Measurements from ENCODE around the gene PSKH1.
"Not testable (repeated sequence)": the region's sequence is repeated elsewhere in the genome, so short reads cannot be mapped to it uniquely, and the experiment has no call there.

PSKH1 gene

DNA sequence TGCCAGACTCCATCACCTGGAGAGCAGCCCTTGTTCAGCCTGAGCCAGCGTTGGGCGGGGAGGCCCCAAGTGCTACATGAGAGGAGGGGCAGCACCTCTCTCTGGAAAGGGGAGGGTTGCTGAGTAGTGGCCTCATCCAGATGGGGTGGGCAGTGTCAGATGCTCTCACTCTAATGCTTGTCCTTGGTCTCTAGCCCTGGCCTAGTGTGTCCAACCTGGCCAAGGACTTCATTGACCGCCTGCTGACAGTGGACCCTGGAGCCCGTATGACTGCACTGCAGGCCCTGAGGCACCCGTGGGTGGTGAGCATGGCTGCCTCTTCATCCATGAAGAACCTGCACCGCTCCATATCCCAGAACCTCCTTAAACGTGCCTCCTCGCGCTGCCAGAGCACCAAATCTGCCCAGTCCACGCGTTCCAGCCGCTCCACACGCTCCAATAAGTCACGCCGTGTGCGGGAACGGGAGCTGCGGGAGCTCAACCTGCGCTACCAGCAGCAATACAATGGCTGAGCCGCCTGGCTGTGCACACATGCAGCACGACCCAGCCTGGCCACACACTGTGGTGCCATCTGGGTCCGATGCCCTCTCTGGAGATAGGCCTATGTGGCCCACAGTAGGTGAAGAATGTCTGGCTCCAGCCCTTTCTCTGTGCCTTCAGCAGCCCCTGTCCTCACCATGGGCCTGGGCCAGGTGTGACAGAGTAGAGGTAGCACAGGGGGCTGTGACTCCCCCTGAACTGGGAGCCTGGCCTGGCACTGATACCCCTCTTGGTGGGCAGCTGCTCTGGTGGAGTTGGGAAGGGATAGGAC, 34.3 kb downstream of the PSKH1 start:
- no peak for DNase-seq

DNA sequence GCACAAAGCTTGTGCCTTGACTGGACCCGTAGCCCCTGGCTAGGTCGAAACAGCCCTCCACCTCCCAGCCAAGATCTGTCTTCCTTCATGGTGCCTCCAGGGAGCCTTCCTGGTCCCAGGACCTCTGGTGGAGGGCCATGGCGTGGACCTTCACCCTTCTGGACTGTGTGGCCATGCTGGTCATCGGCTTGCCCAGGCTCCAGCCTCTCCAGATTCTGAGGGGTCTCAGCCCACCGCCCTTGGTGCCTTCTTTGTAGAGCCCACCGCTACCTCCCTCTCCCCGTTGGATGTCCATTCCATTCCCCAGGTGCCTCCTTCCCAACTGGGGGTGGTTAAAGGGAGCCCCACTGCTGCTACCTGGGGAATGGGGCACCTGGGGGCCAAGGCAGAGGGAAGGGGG, 35.1 kb downstream of the PSKH1 start:
- DNase-seq, result no peak

DNA sequence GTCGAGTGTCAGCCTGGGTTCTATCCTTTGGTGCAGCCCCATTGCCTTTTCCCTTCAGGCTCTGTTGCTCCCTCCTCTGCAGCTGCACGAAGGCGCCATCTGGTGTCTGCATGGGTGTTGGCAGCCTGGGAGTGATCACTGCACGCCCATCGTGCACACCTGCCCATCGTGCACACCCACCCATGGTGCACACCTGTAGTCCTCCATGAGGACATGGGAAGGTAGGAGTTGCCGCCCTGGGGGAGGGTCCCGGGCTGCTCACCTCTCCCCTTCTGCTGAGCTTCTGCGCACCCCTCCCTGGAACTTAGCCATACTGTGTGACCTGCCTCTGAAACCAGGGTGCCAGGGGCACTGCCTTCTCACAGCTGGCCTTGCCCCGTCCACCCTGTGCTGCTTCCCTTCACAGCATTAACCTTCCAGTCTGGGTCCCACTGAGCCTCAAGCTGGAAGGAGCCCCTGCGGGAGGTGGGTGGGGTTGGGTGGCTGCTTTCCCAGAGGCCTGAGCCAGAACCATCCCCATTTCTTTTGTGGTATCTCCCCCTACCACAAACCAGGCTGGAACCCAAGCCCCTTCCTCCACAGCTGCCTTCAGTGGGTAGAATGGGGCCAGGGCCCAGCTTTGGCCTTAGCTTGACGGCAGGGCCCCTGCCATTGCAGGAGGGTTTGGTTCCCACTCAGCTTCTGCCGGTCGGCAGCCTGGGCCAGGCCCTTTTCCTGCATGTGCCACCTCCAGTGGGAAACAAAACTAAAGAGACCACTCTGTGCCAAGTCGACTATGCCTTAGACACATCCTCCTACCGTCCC, 35.7 kb downstream of the PSKH1 start:
- DNase-seq, result no peak

DNA sequence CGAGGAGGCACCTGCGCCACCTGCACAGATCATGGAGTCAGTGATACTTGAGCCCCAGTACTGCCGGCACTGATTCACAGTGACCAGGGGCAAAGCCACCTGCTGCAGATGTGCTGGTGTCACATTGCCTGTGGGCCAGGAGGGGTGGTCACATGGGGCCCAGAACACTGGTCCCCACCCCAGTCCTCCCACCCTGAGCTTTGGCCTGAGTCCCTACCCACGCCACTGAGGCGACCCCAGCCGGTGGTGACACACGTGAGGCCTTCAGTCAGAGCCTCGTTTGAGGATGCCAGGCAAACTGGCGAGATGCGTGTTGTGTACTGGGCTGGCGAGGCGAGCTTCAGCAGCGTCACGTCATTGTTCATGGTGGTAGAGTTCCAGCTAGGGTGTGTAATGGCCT, 37.1 kb downstream of the PSKH1 start:
- DNase-seq, result no peak

DNA sequence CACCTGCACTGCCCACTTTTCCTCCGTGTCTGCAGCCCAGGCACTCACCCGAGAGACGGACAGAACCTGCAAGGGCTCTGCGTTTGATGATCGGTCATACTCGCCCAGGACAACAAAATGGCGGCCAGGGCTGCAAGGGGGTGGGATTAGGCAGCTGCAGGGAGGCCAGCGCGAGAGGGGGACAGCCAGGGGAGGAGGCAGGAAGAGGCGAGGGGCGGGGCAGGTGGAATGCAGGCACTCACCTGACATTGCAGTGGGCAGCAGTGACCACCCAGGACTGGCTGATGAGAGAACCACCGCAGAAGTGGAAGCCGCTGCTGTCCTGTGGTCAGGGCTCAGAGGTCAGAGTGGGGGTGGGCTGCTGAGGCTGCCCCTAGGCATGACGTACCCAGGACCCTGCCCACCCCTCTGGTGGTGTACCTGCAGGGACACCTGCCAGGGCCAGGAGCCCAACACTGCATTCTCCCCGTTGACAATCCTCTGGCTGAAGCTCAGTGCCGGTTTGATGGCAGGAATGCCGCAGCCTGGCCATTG, 37.7 kb downstream of the PSKH1 start:
- no peak for DNase-seq

DNA sequence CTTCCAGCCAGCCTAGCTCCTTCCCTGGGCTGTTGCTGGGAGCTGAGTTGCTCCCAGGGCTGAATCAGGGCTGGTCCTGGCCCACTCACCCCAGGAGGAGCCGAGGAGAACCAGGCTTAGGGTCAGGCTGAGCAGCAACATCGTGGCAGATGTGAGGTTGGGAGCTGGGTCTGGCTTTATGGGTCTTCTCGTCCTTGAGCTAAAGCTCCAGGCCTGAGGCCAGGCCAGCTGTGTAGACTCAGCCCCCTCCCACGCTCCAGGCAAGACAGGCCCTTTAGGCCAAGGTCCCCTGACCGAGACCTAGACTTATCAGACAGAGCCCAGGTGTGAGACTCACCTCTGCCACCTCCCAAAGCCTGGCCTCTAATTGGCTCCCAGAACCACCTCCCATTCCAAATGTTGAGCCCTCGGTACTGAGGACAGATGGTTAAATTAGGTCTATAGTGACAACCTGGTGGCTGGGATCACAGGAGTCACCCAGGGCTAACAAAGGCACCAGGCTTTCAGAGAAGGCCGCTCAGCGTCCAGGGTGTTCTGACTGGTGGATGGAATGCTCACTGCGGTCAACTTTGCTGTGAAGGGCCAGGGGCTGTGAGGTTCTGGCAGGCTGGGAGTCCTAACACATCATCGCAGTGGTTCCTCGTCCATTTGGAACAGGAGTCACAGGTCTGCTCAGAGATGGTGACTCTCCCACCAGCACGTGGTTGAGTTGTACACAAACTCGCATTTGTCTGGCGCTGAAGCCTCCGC, 38.8 kb downstream of the PSKH1 start, which contains the start of gene CTRL:
CTRL (minus strand) TSS at position 151 of the 750 bp plus-strand sequence; CDS start at position 141, 10 bp downstream.
- DNase-seq, result no peak

DNA sequence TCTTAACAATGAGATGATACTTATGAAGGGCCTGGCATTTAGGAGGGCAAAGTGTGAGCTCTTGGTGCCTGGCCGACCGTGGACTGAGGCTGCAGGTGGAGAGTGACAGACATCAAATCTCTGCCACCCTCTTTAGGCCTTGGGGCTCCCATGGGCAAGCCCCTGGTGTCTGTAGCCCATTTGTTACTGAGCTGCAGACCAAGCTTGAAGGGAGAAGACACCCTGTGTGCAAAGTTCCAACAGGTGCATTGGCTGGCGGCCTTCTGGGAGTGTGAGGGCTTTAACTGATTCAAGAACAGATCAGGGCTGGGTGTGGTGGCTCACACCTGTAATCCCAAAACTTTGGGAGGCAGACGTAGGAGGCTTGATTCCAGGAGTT, 39.4 kb downstream of the PSKH1 start:
- DNase-seq, result no peak

DNA sequence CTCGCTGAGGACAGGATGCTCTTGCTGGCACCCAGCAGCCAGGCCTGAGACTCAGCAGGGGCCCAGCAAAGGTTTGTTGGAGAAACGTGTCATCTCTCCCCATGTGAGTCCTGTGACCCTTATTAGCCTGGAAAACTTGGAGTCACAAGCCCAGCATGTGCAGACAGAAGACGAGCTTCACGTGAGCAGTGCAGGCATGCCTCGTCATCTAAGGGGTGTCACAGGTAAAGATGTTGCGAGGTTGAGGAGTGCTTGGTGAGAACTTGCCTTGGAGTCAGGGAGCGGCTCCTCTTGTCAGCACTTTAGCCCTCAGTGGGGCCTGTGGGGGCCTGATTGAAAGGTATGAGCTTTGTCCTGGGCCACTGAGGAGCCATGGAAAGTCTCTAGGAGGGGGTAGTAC, 40.8 kb downstream of the PSKH1 start:
- no peak for DNase-seq

DNA sequence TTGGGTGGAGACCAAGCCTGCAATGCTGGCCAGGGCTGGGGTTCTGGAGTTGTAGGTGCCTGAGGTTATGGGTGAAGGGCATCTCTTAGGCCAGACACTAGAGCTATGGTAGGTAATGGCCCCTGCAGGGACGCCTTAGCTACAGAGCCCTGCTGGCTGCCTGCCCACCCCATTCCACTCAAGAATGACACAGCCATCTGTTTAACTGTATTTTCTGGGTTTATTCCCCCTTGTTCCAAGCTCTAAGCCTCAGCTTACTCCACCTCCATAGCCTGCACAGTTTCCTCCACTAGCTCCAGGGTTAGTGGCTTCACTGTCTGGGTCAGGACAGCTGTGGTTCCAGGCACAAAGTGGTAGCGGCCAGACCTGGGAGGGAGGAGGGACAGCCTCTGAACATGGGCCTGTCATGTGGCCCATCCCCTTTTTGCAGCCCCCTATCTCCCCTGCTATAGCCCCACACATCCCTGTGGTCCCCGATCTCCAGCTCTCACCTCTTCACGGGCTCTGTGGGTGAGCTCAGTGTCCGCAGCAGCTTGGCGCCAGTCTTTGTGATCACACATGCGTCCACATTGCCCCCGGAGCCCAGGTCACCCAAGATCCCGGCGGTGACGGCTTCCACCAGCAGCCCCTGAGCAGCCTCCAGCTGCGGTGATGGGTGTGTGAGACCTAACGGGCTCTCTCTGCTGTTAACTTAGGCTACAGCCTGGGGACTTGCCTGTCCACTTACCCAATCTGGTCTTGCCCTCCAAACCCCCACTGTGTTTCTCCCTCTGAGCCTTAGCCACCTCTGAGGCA, 41.4 kb downstream of the PSKH1 start:
- no peak for DNase-seq

DNA sequence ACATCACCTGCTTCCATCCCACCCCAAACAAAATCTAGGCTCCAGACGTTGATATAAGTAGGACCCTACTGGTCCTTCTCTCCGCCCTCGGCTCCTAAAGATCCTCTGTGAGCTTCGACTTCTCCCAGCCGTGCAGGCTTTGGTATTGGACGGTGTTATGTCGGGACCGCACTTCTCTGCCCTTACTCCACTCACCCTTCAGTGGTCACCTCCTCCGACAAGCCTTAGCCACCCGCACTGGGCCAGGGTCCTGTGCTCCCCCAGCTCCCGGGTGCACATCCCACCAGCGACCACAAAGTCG, 42.0 kb downstream of the PSKH1 start:
- no peak for DNase-seq

DNA sequence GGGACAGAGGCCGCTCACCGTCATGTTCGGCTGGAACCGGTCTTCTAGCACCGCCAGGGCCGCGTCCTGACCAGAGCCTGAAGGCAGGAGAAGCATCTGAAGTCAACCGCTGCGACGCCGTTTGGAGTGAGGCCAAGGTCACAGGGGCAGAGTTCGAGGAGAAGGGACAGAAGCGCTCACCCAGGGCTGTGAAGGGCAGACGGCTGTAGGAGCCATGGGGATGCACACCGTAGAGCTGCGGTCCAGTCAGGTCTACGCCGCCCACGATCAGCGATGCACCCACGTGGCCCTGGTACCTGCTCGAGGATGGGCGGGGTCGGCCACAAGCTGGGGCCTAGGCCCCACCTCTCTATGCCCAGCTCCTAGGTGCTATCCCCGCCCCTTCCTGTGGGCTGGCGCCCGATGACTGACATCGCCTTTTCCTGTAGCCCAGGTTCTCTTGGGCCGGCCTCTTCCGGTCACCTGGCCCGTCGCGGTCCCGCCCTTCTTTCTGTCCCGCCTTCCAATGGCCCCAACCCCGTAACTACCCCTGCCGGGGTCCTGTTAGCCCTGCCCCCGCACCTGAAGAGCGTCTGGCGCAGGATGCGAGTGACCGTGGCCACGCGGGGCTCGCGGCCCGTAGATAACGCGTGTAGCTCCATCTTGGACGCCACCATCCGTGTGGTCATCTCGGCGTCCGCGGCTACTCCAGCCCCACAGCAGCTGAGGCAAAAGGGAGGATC, 42.5 kb downstream of the PSKH1 start:
- peak; percentile 56 for DNase-seq

DNA sequence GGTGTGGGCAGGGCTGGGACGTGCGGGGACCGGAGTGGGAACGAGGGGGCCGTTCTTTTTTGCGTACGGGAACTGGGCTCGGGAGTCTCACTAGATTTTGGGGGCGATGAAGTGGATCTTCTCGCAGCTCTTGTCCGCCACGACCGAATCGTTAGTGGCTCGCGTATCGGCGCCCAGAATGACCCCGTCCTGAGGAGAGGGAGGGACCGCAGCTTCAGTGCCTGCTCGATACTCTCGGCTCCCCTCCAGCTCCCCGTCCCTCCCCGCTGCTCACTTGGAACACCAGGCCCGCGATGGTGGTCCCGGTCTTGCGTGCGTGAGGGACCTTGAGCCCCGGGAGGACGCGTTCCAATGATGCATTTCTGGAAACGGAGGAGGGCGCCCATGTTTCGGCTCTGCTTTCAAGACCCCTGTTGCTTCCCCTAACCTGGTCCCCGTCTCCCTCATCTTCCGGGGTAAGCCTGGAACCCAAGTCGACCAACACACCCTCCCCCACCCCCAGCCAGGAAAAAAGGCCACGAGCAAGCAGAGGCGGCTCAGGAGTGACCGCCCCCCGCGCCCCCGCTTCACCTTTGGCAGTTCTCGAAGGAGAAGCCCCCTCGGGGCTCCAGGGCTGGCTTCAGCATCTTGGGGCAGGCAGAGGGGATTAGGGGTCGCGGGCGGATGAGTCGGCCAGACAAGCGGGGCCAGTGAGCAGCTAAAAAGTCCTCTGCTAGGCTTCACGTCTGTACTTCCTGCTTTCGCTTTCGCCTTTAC, 43.2 kb downstream of the PSKH1 start, which contains the start of gene PSMB10:
PSMB10 (minus strand) TSS at position 727 of the 756 bp plus-strand sequence; CDS start at position 626, 101 bp downstream.
- DNase-seq, result no peak

DNA sequence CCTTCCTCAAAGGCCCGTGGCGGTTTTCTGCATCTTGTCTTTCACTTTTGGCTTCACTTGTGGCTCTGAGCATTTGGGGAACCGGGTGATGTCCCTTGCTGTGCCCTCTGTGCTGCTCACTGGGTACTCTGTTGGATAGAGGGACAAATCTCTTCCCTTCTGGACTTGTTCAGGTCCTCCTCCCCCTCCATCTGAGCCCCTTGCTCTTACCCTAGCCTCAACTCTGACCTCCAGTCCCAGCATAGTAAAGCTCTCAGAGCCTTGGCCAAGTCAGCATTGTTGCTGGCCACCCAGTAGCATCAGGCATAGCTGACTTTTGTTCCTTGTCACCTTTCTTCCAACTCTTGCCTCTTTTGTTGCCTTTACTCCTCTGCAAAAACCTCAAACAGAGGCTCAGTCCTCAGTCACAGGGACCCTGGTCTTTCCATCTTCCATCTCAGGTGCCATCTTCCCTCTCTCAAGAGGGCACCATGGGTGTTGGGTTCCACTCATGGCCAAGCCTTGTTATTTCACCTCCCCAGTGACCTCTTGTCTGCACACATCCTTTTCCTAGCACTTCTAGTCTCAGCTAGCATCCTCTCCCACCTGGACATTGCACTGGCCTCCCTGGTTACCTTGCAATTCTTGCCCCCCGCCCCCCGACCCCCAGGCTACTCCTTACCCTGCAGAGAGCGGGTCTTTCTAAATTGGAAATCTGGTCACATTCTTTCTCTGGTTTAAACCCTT, 44.0 kb downstream of the PSKH1 start:
- no peak for DNase-seq

DNA sequence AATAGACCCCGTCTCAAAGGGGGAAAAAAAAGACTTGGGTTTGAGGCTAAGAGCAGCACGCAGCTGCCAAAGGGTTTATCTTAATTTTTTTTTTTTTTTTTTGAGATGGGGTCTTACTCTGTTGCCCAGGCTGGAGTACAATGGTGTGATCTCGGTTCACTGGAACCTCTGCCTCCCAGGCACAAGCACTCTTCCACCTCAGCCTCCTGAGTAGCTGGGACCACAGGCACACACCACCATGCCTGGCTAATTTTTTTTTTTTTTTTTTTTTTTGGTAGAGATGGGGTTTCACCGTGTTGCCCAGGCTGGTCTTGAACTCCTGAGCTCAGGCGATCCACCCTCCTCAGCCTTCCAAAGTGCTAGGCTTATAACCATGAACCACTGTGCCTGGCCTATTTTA, 44.7 kb downstream of the PSKH1 start:
- DNase-seq, result not testable (repeated sequence)

DNA sequence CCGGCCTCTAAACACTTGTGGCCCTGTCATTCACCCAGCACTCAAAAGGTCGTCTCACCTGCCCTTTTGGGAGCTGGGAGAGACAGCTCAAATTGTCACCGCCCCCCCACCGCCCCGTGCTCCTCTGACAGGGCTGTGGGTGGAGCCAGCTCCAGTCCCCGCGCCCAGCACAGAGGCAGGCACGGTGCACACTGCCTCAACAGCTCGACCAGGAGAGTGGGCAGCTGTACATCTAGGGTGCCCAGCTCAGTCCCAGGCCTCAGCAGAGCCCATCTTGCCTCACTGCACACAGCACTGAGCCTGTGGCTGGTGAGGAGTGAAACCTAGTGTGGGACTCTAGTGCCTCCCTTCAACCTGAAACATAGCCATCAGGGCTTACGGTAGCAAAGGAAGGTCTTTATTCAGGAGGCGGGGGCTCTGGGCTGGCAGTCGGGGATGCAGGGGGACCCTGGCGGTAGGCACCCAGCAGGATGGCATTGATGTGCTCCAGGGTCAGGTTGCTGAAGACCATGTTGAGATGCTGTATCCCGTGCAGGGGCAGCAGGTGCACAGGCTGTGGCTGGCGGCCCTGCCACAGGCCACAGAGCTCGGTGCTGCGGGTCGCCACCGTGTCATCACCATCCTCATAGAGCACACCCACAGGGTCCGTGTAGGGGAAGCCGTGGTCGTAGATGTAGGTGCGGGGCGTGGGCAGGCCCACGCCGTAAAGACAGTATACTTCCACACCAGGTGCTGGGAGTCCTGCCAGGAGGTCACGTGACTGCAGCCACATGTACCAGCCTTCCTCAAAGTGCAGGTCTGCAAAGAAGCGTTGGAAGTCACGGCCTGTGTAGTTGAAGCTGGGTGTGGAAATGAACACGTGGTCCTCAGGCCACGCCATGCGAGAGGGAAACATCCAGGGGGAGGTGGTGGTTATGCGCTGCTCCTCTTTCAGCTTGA, 46.7 kb downstream of the PSKH1 start:
- DNase-seq, result no peak

DNA sequence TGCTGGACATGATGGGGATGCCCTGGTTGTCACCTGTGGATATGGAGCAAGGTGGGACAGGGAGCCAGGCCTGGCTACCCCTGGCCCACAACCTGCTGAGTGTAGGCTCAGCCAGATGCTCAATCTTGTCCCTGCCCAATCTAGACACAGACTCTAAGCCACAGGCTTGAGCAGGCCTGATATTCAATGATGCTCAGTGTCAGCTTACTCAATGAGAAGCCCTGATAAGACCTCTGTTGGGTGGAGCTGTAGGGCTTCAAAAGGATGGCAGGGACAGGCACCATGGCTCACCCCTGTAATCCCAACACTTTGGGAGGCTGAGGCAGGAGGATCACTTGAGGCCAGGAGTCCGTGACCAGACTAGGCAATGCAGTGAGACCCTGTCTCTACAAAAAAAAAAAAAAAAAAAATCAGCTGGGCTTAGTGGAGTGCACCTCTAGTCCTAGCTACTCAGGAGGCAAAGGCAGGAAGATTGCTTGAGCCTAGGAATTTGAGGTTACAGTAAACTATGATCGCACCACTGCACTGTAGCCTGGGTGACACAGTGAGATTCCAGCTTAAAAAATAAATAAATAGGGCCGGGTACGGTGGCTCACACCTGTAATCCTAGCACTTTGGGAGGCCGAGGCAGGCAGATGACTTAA, 47.5 kb downstream of the PSKH1 start:
- DNase-seq, result no peak

DNA sequence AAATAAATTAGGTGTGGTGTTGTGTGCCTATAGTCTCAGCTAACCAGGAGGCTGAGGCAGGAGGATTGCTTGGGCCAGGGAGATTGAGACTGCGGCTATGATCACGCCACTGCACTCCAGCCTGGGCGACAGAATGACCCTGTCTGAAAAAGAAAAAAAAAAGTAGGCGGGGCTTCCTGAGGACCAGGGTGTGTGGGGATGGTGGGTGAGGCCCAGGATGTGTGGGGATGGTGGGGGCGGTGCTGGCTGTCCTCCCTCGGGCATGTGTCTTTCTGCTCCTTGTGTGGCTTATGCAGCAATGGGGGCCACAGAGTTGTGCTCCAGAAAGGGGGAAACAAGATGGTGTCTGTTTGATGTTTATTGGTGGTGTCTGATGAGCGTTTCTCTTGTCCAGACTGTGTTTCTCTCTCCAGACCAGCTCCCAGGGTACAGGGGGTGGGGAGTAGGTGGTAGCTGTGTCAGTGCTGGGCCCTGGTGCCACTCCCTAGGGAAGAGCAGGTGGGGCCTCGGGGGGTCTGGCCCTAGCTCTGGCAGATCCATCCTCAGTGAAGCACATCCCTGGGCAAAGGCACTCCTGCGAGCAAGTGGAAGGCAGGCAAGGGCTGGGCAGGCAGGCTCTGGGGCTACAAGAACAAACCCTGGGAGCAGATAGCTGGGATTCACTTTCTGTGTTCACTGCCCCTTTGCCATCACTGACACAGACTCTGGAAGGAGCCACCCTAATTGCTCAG, 48.6 kb downstream of the PSKH1 start:
- no peak for DNase-seq

DNA sequence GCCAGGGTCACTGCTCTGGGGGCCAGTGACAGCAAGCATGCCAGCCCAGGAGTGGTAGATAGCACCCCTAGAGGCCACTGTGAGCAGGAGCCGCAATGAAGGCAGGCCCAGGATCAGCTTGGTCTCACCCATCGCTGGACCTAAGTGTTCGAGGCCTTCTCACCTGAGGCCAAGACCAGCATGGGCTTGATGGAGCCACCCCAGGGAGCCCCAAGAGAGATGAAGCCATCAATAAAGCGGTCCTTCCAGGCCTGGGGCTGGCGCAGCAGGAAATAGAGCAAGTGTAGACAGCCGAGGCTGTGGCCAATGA, 49.1 kb downstream of the PSKH1 start:
- no peak for DNase-seq

Measured in NCI-H1048 (cell line).